H9 (cell line): Measurements from ENCODE around the gene IL12RB1. TPM values are rescaled to one million over a fixed set of nuclear protein-coding genes. Genes with fewer than 3 reads are reported as not detected.

Experiments
- DNase-seq: peaks from one replicate; pipeline ENCODE4 v3.0.0-alpha.2; 2017
- H2AFZ ChIP-seq: one replicate; pipeline ENCODE4 v1.6.1; 2013; ENCODE audit warnings: mild to moderate bottlenecking, low read length, control low read depth, moderate library complexity
- H2AK5ac ChIP-seq: 2 replicates; pipeline ENCODE4 v1.6.1; 2013; ENCODE audit warnings: low read length, control low read depth, mixed read lengths; ENCODE audit not compliant: insufficient read length
- H2BK120ac ChIP-seq: one replicate; pipeline ENCODE4 v1.6.1; 2013; ENCODE audit warnings: low read depth, mild to moderate bottlenecking, low read length, control low read depth, inconsistent platforms; ENCODE audit not compliant: poor library complexity, severe bottlenecking
- H2BK12ac ChIP-seq: 2 replicates; pipeline ENCODE4 v1.6.1; 2013; ENCODE audit warnings: low read length, control low read depth, mixed read lengths, low read depth; ENCODE audit not compliant: insufficient read length
- H2BK15ac ChIP-seq: 2 replicates; pipeline ENCODE4 v1.6.1; 2013; ENCODE audit warnings: low read depth, low read length, control low read depth
- H2BK20ac ChIP-seq: one replicate; pipeline ENCODE4 v1.6.1; 2013; ENCODE audit warnings: low read depth, mild to moderate bottlenecking, low read length, control low read depth, inconsistent platforms; ENCODE audit not compliant: poor library complexity, severe bottlenecking
- H2BK5ac ChIP-seq: 2 replicates; pipeline ENCODE4 v1.6.1; 2013; ENCODE audit warnings: low read length, control low read depth, mixed read lengths; ENCODE audit not compliant: insufficient read length
- H3K14ac ChIP-seq: 2 replicates; pipeline ENCODE4 v1.6.1; 2013; ENCODE audit warnings: low read length, control low read depth; ENCODE audit not compliant: insufficient read depth
- H3K18ac ChIP-seq: 2 replicates; pipeline ENCODE4 v1.6.1; 2013; ENCODE audit warnings: low read depth, mild to moderate bottlenecking, mixed read lengths, low read length, control low read depth; ENCODE audit not compliant: insufficient read length
- H3K23ac ChIP-seq: 2 replicates; pipeline ENCODE4 v1.6.1; 2013; ENCODE audit warnings: low read length, control low read depth, mixed read lengths, low read depth; ENCODE audit not compliant: insufficient read length
- H3K23me2 ChIP-seq: 2 replicates; pipeline ENCODE4 v1.6.1; 2013; ENCODE audit warnings: low read depth, mild to moderate bottlenecking, mixed read lengths, low read length, control low read depth; ENCODE audit not compliant: insufficient read length, poor library complexity, severe bottlenecking
- H3K27ac ChIP-seq: 2 replicates; pipeline ENCODE4 v1.5.1; 2013; ENCODE audit warnings: low read length, control low read depth, mixed read lengths, low read depth; ENCODE audit not compliant: insufficient read length
- H3K27me3 ChIP-seq: 2 replicates; pipeline ENCODE4 v1.6.1; 2013; ENCODE audit warnings: low read length, control low read depth, inconsistent platforms; ENCODE audit not compliant: insufficient read depth
- H3K4ac ChIP-seq: 2 replicates; pipeline ENCODE4 v1.6.1; 2013; ENCODE audit warnings: low read depth, mild to moderate bottlenecking, control low read depth, inconsistent platforms, low read length, moderate library complexity
- H3K4me1 ChIP-seq: 2 replicates; pipeline ENCODE4 v1.6.1; 2013; ENCODE audit warnings: low read length, control low read depth, inconsistent platforms; ENCODE audit not compliant: insufficient read depth
- H3K4me2 ChIP-seq: 2 replicates; pipeline ENCODE4 v1.6.1; 2013; ENCODE audit warnings: low read length, control low read depth, mixed read lengths; ENCODE audit not compliant: insufficient read length, insufficient read depth
- H3K56ac ChIP-seq: 2 replicates; pipeline ENCODE4 v1.6.1; 2013; ENCODE audit warnings: low read depth, mild to moderate bottlenecking, mixed read lengths, low read length, control low read depth; ENCODE audit not compliant: insufficient read length
- H3K79me1 ChIP-seq: 2 replicates; pipeline ENCODE4 v1.6.1; 2013; ENCODE audit warnings: low read depth, mild to moderate bottlenecking, moderate library complexity, low read length, control low read depth, inconsistent platforms; ENCODE audit not compliant: insufficient read depth, poor library complexity, severe bottlenecking
- H3K79me2 ChIP-seq: 2 replicates; pipeline ENCODE4 v1.6.1; 2013; ENCODE audit warnings: low read length, control low read depth, inconsistent platforms; ENCODE audit not compliant: insufficient read depth
- H3K9ac ChIP-seq: 2 replicates; pipeline ENCODE4 v1.6.1; 2013; ENCODE audit warnings: low read length, control low read depth, mixed read lengths; ENCODE audit not compliant: insufficient read length; ENCODE audit errors: extremely low read depth
- H3K9me3 ChIP-seq: one replicate; pipeline ENCODE4 v1.6.1; 2013; ENCODE audit warnings: low read depth, low read length, inconsistent platforms; ENCODE audit not compliant: control insufficient read depth
- H3T11ph ChIP-seq: one replicate; pipeline ENCODE4 v1.6.1; 2013; ENCODE audit warnings: mild to moderate bottlenecking, low read length, control low read depth, inconsistent platforms
- H4K20me1 ChIP-seq: one replicate; pipeline ENCODE4 v1.6.1; 2013; ENCODE audit not compliant: control insufficient read depth, insufficient read length, insufficient read depth
- H4K5ac ChIP-seq: 2 replicates; pipeline ENCODE4 v1.6.1; 2013; ENCODE audit warnings: low read depth, mild to moderate bottlenecking, mixed read lengths, low read length, control low read depth; ENCODE audit not compliant: insufficient read length
- H4K8ac ChIP-seq: replicated peaks from 2 replicates; pipeline ENCODE4 v1.6.1; 2013; ENCODE audit warnings: low read length, control low read depth, mixed read lengths, low read depth; ENCODE audit not compliant: insufficient read length
- H4K91ac ChIP-seq: 2 replicates; pipeline ENCODE4 v1.6.1; 2013; ENCODE audit warnings: low read depth, mild to moderate bottlenecking, moderate library complexity, mixed read lengths, low read length, control low read depth; ENCODE audit not compliant: insufficient read length
- H3K27ac Mint-ChIP-seq, 3 experiments: 2 replicates in 2 of 3; 3 replicates in 1 of 3; pipeline ENCODE4 v1.8.0; 2020 to 2021; ENCODE audit warnings: mixed read lengths in 3 of 3, mild to moderate bottlenecking in 1 of 3, moderate library complexity in 1 of 3
- H3K27me3 Mint-ChIP-seq: 2 replicates; pipeline ENCODE4 v1.8.0; 2021; ENCODE audit warnings: low read depth, mild to moderate bottlenecking, moderate library complexity, mixed read lengths
- H3K36me3 Mint-ChIP-seq, 3 experiments: 2 replicates in 2 of 3; 3 replicates in 1 of 3; pipeline ENCODE4 v1.8.0; 2020 to 2021; ENCODE audit warnings: low read depth in 3 of 3, mixed read lengths in 3 of 3; ENCODE audit not compliant: insufficient read depth in 1 of 3
- H3K4me1 Mint-ChIP-seq, 2 experiments: 2 replicates each; pipeline ENCODE4 v1.8.0; 2020; ENCODE audit warnings: mixed read lengths in 2 of 2
- H3K4me3 Mint-ChIP-seq, 2 experiments: 2 replicates in 1 of 2; 3 replicates in 1 of 2; pipeline ENCODE4 v1.8.0; 2020 to 2021; ENCODE audit warnings: mild to moderate bottlenecking in 2 of 2, mixed read lengths in 2 of 2, moderate library complexity in 1 of 2
- H3K9me3 Mint-ChIP-seq, 2 experiments: 2 replicates in 1 of 2; 3 replicates in 1 of 2; pipeline ENCODE4 v1.8.0; 2020; ENCODE audit warnings: mild to moderate bottlenecking in 2 of 2, mixed read lengths in 2 of 2, moderate library complexity in 1 of 2
- WGBS: extraction: QIAGEN DNeasy Blood & Tissue Kit; methylation state at CpG from one replicate; pipeline ENCODE4 v1.1.7; 2013; ENCODE audit warnings: missing lambda C conversion rate, low lambda C conversion rate, mixed read lengths; ENCODE audit not compliant: insufficient read length; ENCODE audit errors: extremely low coverage; 5-methylcytosine and 5-hydroxymethylcytosine counted together
- total RNA-seq: library from RNA; stranded (reverse); gene quantifications from 2 replicates; pipeline ENCODE4 v1.2.1, GENCODE V29; 2021
- TF ChIP-seq, protein P1 (sequence below): fragments of 200-600 bp; sonication (generic); conservative IDR thresholded peaks from 3 replicates; pipeline ENCODE4 v1.8.0; 2021; ENCODE audit warnings: antibody characterized with exemption, mild to moderate bottlenecking

IL12RB1 gene
- total RNA-seq, 1 experiment from 2014 or later: not detected

DNA sequence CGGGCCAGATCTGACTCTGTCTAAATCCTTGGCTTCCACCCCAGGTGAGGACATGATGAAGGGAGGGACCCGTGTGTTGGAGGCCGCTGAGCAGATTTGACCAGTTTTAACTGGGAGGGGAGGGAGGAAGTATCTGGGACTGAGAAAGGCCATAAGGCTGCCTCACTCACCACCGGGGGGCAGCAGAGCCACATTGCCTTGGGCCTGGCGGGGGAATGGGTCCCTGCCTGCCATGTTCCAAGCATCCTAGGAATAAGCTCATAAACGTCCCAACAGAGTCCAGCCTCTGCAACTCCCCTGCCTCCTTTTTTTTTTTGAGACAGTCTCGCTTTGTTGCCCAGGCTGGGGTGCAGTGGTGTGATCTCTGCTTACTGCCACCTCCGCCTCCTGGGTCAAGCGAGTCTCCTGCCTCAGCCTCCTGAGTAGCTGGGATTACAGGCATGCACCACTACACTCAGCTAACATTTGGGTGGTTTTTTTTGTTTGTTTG lies 26.3 kb upstream of the IL12RB1 start:
- Histone ChIP-seq H3K27ac (no peak overlapping the region), H2BK15ac (no peak overlapping the region), H3K9ac (no peak overlapping the region), H3K79me1 (no peaks in the 10 kb centered on the region), H2AFZ (no peak overlapping the region), H3K4ac (no peak overlapping the region), H3K23ac (no peak overlapping the region), H3K4me1 (no peaks in the 10 kb centered on the region), H3K56ac (no peak overlapping the region), H3K9me3 (no peaks in the 10 kb centered on the region), H4K5ac (no peak overlapping the region), H2AK5ac (no peak overlapping the region), H4K91ac (no peak overlapping the region), H3K18ac (no peak overlapping the region), H3K14ac (no peak overlapping the region), H3K79me2 (no peaks in the 10 kb centered on the region), H2BK20ac (no peak overlapping the region), H3T11ph (no peak overlapping the region), H3K4me2 (no peak overlapping the region), H4K20me1 (no peaks in the 10 kb centered on the region), H2BK120ac (no peak overlapping the region), H3K23me2 (peaks cover 15% of the 10 kb centered on the region), H4K8ac (no peak overlapping the region), H2BK5ac (no peak overlapping the region), H3K27me3 (no peaks in the 10 kb centered on the region; the same call in 1 of the 2 replicates), H2BK12ac (no peak overlapping the region)
- H3K27me3 Mint-ChIP-seq: peaks cover 22% of the 10 kb centered on the region
- H3K27ac Mint-ChIP-seq: peak overlapping the region in 1 of 3 experiments; percentile 52; a peak in 1 of 7 replicates
- DNase-seq: peak; percentile 87
- H3K9me3 Mint-ChIP-seq: no peaks in the 10 kb centered on the region; a peak in 1 of 5 replicates
- no CpG with 5 or more reads among the region's 9 CpGs for WGBS
- H3K4me1 Mint-ChIP-seq: peaks cover 16 to 26% of the 10 kb centered on the region in 2 experiments
- TF ChIP-seq, protein P1, sequence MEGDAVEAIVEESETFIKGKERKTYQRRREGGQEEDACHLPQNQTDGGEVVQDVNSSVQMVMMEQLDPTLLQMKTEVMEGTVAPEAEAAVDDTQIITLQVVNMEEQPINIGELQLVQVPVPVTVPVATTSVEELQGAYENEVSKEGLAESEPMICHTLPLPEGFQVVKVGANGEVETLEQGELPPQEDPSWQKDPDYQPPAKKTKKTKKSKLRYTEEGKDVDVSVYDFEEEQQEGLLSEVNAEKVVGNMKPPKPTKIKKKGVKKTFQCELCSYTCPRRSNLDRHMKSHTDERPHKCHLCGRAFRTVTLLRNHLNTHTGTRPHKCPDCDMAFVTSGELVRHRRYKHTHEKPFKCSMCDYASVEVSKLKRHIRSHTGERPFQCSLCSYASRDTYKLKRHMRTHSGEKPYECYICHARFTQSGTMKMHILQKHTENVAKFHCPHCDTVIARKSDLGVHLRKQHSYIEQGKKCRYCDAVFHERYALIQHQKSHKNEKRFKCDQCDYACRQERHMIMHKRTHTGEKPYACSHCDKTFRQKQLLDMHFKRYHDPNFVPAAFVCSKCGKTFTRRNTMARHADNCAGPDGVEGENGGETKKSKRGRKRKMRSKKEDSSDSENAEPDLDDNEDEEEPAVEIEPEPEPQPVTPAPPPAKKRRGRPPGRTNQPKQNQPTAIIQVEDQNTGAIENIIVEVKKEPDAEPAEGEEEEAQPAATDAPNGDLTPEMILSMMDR: peak; percentile 96
- no peak overlapping the region; a peak in 1 of 5 replicates for H3K4me3 Mint-ChIP-seq
- no peaks in the 10 kb centered on the region; a peak in 1 of 7 replicates for H3K36me3 Mint-ChIP-seq
